ENCODE data around the gene ACOXL. TPM values are rescaled to one million over a fixed set of nuclear protein-coding genes. Genes with fewer than 3 reads are reported as not detected.

Gene ACOXL
- total RNA-seq, 3 donors from 2014 or later (not counting 1 experiment from before 2014, with no cell fraction given), result not detected

DNA sequence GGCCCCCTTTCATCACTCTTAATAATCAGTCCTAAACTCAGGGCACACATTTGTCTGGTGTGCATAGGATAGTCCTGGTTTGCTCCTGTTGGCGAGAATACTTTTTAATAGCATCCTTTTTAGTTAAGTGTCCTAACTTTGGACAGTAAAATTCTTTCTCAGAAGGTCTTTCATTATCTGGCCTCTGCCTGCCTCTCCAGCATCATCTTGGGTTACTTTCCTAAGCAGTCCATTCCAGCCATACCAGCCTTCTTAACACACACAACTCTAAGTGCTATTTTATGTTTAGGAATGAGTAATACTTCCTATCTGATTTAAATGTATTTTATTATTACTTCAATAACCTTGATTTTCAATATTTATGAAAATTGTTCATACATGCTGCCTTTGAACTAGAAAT is 151.0 kb downstream of the ACOXL start:
- DNase-seq (no peak), ATAC-seq (no peak)
- peaks cover 2% of the 10 kb centered on the region for H3K9me3 ChIP-seq (ENCODE audit: control insufficient read depth, insufficient read depth, low read length)
- Mint-ChIP-seq H3K4me3 (no peak overlapping the region), H3K9me3 (no peaks in the 10 kb centered on the region), H3K27ac (no peak overlapping the region), H3K4me1 (no peaks in the 10 kb centered on the region), H3K36me3 (no peaks in the 10 kb centered on the region), H3K27me3 (ENCODE audit: low read depth in 2 of 2) (peaks cover 12% of the 10 kb centered on the region in 2 donors)
- TF ChIP-seq, protein P1, sequence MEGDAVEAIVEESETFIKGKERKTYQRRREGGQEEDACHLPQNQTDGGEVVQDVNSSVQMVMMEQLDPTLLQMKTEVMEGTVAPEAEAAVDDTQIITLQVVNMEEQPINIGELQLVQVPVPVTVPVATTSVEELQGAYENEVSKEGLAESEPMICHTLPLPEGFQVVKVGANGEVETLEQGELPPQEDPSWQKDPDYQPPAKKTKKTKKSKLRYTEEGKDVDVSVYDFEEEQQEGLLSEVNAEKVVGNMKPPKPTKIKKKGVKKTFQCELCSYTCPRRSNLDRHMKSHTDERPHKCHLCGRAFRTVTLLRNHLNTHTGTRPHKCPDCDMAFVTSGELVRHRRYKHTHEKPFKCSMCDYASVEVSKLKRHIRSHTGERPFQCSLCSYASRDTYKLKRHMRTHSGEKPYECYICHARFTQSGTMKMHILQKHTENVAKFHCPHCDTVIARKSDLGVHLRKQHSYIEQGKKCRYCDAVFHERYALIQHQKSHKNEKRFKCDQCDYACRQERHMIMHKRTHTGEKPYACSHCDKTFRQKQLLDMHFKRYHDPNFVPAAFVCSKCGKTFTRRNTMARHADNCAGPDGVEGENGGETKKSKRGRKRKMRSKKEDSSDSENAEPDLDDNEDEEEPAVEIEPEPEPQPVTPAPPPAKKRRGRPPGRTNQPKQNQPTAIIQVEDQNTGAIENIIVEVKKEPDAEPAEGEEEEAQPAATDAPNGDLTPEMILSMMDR (IDR thresholded peaks at IDR 0.05), result no peak
- H3K4me1 ChIP-seq (ENCODE audit: control insufficient read depth, insufficient read depth, low read length), result no peaks in the 10 kb centered on the region
- no peak overlapping the region for H3K4me3 ChIP-seq (ENCODE audit: low read length)
- WGBS (ENCODE audit: insufficient coverage), result 95% methylated on average over 1 of the region's 1 CpG
- H3K27ac ChIP-seq (ENCODE audit: low read length), result no peak overlapping the region
- intact Hi-C loops (cut with micrococcal nuclease), result no loop called here
- H3K27me3 ChIP-seq (ENCODE audit: control insufficient read depth, insufficient read depth, low read length), result no peaks in the 10 kb centered on the region
- H3K36me3 ChIP-seq (ENCODE audit: control insufficient read depth, insufficient read depth, low read length), result no peaks in the 10 kb centered on the region

DNA sequence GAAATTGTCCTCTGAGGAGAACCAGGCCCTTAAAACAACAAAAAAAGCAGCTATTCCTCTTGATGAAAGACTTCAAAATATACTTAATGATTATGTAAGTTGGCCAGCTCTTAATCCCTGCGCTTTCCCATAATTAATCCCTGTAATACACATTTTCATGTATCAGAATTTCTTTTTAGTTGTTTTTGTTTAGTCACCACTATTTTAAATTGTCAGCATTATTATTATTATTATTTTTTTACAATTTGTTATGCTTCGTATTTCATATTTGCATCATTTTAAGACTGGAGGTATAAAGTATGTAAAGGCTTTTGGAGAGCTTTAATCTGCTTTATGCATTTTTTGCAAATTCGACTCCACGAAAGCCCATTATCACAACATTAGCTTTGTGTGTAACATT is 152.9 kb downstream of the ACOXL start:
- TF ChIP-seq, protein P1 (IDR thresholded peaks at IDR 0.05), result no peak

DNA sequence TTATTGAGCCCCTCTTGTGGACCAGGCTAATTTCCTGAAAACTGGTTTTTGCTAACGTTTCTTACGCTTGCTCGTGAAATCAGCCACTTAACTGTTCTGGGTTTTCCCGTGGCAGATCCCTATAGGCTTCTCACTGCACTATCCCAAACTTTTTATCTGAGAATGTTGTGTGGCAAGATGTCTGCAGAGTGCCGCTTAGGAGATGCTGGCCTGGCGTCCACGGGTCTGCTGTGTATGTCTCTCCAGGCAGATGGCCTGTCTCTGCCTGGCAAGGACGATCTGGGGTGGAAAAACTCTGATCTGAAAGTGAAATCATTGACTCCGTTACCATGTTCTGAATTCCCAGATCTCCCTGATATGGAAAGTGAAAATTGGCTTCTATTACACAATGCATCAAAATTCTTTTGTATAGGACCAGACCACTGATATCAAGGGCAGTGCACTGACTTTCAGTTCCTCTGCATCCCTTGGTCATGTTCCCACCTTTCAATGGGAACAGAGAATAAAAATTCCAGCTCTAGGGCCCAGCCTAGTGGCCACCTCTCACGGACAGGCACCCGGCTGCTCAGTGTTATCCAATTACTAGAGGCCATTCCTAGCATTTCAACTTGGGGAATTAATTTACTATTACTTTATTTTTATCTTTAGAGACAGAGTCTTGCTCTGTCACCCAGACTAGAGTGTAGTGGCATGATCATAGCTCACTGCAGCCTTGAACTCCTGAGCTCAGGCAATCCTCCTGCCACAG is 154.6 kb downstream of the ACOXL start:
- DNase-seq, result no peak
- Mint-ChIP-seq H3K4me1 (no peaks in the 10 kb centered on the region), H3K9me3 (no peaks in the 10 kb centered on the region), H3K36me3 (peaks cover 6% of the 10 kb centered on the region), H3K27ac (no peak overlapping the region), H3K27me3 (ENCODE audit: low read depth in 2 of 2) (peaks cover 7 to 24% of the 10 kb centered on the region in 2 donors), H3K4me3 (no peak overlapping the region)
- TF ChIP-seq, protein P1 (IDR thresholded peaks at IDR 0.05), result no peak
- no peak for ATAC-seq
- no peak overlapping the region for H3K27ac ChIP-seq (ENCODE audit: low read length)
- H3K9me3 ChIP-seq (ENCODE audit: control insufficient read depth, insufficient read depth, low read length), result no peaks in the 10 kb centered on the region
- H3K27me3 ChIP-seq (ENCODE audit: control insufficient read depth, insufficient read depth, low read length), result no peaks in the 10 kb centered on the region
- no peaks in the 10 kb centered on the region for H3K36me3 ChIP-seq (ENCODE audit: control insufficient read depth, insufficient read depth, low read length)
- WGBS (ENCODE audit: insufficient coverage), result 82% methylated on average over 11 of the region's 11 CpGs
- H3K4me1 ChIP-seq (ENCODE audit: control insufficient read depth, insufficient read depth, low read length), result no peaks in the 10 kb centered on the region
- intact Hi-C loops (cut with micrococcal nuclease), result no loop called here
- no peak overlapping the region for H3K4me3 ChIP-seq (ENCODE audit: low read length)

More for the DNA sequence above, 152.9 kb downstream of the ACOXL start:
- ATAC-seq (no peak), DNase-seq (no peak)
- Histone ChIP-seq H3K36me3 (ENCODE audit: control insufficient read depth, insufficient read depth, low read length) (no peaks in the 10 kb centered on the region), H3K4me3 (ENCODE audit: low read length) (no peak overlapping the region), H3K27me3 (ENCODE audit: control insufficient read depth, insufficient read depth, low read length) (no peaks in the 10 kb centered on the region), H3K9me3 (ENCODE audit: control insufficient read depth, insufficient read depth, low read length) (no peaks in the 10 kb centered on the region), H3K27ac (ENCODE audit: low read length) (no peak overlapping the region), H3K4me1 (ENCODE audit: control insufficient read depth, insufficient read depth, low read length) (no peaks in the 10 kb centered on the region)
- no peaks in the 10 kb centered on the region for H3K9me3 Mint-ChIP-seq
- peaks cover 8 to 18% of the 10 kb centered on the region in 2 donors for H3K27me3 Mint-ChIP-seq (ENCODE audit: low read depth in 2 of 2)
- H3K27ac Mint-ChIP-seq, result no peak overlapping the region
- 90% methylated on average over 2 of the region's 4 CpGs for WGBS (ENCODE audit: insufficient coverage)
- intact Hi-C loops (cut with micrococcal nuclease), result no loop called here
- H3K36me3 Mint-ChIP-seq, result peaks cover 3% of the 10 kb centered on the region
- H3K4me1 Mint-ChIP-seq, result no peaks in the 10 kb centered on the region
- no peak overlapping the region for H3K4me3 Mint-ChIP-seq

DNA sequence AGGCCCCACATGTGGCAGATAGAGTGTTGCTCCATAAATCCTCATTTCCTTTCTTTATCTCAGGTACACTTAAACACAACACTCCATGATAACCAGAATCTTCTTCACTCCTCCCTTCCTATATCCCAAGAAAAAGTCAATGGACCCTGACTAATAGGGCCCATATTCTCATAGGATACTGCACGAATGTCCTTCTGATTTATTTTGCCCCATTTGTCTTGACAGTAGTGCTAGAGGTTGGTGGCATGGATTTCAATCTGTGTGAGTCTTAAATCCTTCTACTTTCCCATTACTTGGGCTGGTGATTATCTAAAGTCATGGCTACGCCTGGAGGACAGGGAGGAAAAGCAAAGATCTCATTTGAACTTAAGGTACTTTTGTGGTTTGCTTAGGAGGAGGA is 156.0 kb downstream of the ACOXL start:
- H3K27ac Mint-ChIP-seq, result no peak overlapping the region
- Histone ChIP-seq H3K27ac (ENCODE audit: low read length) (no peak overlapping the region), H3K36me3 (ENCODE audit: control insufficient read depth, insufficient read depth, low read length) (no peaks in the 10 kb centered on the region), H3K9me3 (ENCODE audit: control insufficient read depth, insufficient read depth, low read length) (no peaks in the 10 kb centered on the region), H3K27me3 (ENCODE audit: control insufficient read depth, insufficient read depth, low read length) (no peaks in the 10 kb centered on the region), H3K4me3 (ENCODE audit: low read length) (no peak overlapping the region), H3K4me1 (ENCODE audit: control insufficient read depth, insufficient read depth, low read length) (no peaks in the 10 kb centered on the region)
- H3K9me3 Mint-ChIP-seq, result no peaks in the 10 kb centered on the region
- peaks cover 6% of the 10 kb centered on the region for H3K36me3 Mint-ChIP-seq
- WGBS (ENCODE audit: insufficient coverage), result 84% methylated on average over 2 of the region's 2 CpGs
- DNase-seq (no peak), ATAC-seq (no peak)
- TF ChIP-seq, protein P1 (IDR thresholded peaks at IDR 0.05), result no peak
- intact Hi-C loops (cut with micrococcal nuclease), result no loop called here
- no peak overlapping the region for H3K4me3 Mint-ChIP-seq
- no peaks in the 10 kb centered on the region for H3K4me1 Mint-ChIP-seq
- peaks cover 7 to 24% of the 10 kb centered on the region in 2 donors for H3K27me3 Mint-ChIP-seq (ENCODE audit: low read depth in 2 of 2)

Measured in natural killer cell (primary cell).